NCI-H748 (cell line): ENCODE measurements around the gene TMPRSS9.
A peak's percentile ranks its signal among the peaks of the same experiment; 100 is the strongest.

ENCODE experiments used
- DNase-seq: peaks from one replicate; lab custom pipeline; 2025; ENCODE audit not compliant: unreplicated experiment; lab: John Stamatoyannopoulos, UW

TMPRSS9 gene

DNA sequence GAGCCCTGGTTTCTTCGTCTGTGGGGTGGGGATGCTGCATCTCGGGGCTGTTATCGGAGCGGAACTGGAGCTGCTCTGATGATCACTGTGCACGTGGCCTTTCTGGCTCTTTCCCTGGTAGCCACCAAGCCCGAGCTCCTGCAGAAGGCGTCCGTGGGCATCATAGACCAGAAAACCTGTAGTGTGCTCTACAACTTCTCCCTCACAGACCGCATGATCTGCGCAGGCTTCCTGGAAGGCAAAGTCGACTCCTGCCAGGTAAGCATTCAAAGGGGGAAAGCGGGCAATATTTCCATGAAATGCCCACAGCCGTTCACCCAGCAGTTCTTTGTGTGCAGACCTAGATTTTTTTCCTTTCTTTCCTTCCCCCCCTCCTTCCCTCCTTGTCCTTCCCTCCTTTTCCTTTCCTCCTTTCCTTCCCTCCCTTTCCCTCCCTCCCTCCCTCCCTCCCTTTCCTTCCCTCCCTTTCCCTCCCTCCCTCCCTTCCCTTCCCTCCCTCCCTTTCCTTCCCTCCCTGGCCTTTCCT lies 57.9 kb downstream of the TMPRSS9 start:
- DNase-seq: no peak

DNA sequence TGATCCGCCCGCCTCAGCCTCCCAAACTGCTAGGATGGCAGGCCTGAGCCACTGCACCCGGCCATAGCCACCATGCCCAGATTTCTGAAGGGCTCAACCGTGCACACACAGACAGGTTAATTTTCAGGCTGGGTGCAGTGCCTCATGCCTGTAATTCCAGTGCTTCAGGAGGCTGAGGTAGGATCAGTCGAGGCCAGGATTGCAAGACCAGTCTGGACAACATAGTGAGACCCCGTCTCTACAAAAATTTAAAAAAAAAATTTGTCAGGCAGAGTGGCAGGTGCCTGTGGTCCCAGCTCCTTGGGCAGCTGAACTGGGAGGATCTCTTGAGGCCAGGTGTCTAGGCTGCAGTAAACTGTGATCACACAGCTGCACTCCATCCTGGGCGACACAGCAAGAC lies 59.7 kb downstream of the TMPRSS9 start:
- DNase-seq: no peak

DNA sequence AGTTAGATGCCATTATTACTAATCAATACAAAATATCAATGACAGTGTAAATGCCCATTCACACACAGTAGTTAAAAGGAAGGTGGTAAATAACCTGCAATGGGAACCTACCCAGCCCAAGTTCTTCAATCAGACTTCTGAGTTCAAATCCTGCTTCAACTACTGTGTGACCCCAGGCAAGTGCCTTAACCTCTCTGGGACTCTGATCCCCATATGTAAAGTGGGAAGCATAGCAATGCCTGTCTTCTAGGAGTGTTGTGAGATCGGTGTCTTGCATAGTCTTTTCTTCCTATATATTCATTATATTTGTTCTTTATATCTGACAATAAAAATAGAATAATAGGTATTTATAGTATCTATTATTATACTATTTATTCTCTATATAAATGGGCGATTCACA lies 60.4 kb downstream of the TMPRSS9 start:
- no peak for DNase-seq

DNA sequence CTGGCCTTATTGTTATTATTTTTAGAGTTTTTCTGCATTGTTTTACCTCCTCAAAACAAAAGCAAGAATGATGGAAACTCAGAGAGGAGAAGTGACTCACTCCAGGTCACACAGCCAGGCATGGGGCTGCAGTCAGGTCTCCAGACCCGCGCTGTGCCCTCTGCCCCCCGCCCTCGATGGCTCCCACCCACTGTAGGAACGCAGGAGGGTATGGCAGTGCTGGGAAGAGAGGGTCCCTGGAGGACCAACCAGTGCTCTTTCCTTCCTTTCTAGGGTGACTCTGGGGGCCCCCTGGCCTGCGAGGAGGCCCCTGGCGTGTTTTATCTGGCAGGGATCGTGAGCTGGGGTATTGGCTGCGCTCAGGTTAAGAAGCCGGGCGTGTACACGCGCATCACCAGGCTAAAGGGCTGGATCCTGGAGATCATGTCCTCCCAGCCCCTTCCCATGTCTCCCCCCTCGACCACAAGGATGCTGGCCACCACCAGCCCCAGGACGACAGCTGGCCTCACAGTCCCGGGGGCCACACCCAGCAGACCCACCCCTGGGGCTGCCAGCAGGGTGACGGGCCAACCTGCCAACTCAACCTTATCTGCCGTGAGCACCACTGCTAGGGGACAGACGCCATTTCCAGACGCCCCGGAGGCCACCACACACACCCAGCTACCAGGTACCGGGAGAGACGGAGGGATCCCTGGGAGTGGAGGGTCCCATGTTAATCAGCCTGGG lies 61.7 kb downstream of the TMPRSS9 start:
- DNase-seq: no peak

DNA sequence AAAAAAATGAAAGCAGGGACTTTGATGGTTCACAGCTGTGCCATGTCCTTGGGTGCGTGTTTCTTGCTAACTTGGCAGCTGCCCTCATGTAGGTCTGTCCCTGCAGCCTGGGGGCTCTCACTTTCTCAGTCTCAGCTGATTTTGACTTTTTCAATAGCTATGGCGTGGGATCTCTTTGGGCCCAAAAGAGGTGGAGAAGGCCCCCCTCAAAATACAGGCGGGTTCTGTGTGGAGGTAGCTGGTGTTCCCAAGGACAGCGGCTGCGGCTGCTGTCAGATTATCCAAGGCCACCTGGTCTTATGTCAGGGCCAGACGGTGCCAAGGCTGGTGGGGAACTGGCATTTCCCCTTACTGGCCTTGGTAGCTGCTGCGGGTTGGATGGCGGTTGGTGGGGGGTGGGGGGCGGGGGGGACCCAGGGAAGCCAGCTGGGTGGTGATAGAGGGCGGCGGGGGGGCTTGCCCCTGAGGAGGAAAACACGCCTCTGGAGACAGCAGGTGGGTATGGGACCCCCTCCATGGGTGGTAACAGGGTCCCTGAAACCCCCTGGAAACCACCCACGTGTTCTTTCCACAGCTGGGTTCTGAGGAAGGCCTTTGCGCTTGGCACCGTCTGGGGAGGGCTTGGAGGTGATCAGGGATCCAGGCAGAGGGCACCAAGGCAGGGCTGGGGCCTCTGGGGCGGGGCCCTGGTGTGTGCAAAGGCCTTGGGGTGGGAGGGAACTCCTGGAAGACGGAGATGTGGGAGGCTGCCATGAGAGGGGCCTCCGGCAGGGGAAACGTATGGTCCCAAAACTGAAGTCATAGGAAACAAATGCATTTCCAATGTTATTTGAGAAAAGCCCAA lies 63.2 kb downstream of the TMPRSS9 start:
- no peak for DNase-seq

DNA sequence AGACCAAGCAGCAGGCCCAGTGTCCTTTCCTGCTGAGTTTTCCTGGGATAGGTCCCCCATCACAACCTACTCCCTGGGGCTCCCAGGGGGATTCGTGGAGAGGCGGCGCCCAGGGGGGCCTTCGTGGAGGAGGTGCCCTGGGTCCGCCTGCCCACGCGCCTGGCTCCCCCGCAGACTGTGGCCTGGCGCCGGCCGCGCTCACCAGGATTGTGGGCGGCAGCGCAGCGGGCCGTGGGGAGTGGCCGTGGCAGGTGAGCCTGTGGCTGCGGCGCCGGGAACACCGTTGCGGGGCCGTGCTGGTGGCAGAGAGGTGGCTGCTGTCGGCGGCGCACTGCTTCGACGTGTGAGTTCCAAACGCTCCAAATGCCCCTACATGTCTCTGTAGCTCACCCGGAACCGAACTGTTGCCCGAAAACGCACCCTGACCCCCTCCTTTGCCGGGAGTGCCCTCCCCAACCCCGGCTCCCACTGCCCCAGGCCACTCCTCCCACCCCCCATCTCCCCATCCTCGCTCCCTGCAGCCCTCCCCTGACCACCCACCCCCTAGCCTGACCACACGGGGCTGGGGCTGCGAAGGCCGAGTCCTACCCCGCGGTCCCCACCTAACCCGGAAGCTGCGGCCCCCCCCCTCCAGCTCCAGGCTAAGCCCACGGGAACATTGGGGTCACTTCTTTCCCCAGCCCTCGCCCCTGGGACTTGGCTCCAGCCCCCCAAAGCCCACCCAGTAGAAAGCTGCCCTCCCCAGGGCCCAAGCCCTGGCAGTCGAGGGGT lies 64.0 kb downstream of the TMPRSS9 start:
- DNase-seq: no peak

DNA sequence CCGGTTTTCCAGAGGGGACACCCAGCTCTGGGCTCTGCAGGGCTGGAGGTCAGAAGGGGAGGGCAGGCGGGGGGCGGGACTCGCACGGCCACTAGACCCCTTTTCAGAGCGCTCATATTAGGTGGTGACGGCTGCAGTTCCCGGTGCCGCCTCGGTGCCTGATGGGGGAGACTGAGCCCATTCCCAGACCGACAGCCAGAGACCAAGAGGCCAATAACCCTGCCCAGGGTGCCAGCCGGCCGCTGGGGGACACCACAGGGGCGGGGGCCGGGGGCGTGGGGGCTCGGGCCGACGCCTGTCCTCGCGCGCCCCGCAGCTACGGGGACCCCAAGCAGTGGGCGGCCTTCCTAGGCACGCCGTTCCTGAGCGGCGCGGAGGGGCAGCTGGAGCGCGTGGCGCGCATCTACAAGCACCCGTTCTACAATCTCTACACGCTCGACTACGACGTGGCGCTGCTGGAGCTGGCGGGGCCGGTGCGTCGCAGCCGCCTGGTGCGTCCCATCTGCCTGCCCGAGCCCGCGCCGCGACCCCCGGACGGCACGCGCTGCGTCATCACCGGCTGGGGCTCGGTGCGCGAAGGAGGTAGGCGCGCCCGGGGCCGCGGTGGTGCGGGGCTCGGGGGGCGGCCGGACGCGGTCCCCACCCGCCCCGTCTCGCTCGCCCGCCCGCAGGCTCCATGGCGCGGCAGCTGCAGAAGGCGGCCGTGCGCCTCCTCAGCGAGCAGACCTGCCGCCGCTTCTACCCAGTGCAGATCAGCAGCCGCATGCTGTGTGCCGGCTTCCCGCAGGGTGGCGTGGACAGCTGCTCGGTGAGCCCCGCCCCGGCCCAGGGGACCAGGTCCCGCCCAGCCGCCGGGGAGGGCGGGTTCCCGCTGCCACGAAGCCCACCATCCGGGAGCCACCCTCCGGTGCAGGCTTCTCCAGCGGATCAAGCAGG lies 64.9 kb downstream of the TMPRSS9 start:
- peak; percentile 78 for DNase-seq

DNA sequence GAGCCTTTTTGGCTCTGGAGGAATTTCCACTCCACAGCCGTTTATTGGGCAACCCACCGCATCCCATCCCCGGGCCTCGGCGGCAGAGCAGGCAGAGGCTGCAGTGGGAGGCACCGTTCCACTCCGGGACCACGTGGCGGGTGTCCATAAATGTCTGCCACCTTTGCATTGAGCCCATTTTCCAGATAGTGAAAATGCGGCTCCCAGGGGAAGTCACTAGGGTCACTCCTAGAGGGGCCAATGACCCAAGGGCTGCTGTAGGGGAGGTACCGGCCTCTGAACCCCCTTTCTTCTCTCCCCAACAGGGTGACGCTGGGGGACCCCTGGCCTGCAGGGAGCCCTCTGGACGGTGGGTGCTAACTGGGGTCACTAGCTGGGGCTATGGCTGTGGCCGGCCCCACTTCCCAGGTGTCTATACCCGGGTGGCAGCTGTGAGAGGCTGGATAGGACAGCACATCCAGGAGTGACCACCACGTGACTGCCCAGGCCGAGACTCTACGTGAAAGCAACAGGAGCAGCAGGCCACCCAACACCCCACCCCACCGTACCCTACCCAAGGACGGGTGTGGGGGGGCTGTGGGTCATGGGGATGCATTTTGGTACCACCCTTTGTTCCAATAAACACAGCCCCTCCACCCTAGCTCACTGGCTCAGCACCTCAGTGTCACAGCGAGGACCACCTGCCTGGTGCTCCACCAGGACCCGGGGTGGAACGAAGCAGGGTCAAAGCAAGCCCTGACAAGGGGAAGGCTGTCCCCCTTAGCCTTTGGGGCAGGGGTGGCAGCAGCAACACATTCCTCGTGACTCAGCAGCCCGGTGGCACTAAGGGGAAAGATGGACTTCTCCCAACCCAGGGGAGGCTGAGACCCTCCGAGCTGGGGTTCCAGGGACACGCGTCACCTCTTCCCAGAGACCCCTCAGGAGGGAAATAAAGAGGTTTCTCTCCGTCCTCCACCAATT lies 65.8 kb downstream of the TMPRSS9 start:
- no peak for DNase-seq

DNA sequence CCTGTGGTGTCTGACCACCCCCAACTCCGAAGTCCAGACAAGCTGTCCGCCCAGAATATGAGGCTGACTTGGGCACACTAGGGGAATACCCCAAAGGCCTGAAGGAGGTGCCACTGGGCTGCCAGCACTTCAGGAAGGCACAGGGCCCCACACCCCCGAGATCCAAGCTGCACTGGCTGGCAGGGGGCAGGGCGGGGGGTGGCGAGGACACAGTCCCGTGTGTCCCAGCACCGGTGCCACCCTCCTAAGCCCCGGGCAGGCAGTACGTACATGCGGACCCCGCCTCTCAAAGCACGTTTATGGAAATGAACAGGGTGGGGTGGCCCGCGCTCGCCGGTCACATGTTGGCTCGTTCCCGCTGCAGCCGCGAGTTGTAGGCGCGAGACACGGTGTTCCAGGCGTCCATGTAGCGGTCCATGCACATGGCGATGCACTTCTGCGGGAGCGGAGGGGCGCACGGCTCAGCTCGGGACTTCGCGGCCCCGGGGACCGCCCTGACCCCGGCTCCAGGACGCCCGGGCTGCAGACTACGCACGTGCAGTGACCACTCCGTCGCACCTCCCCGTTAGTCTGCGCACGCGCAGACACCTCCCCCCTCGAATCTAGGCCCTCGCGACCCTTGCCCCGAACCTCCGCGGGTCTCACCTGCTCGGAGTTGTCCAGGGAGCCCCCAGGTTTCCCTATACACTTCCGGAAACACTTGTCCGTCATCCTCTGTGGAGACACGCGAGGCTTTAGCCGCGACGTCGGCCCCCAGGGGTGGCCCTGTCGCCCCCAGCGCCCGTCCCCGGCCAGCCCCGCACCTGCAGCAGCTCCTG lies 66.8 kb downstream of the TMPRSS9 start:
- peak; percentile 49 for DNase-seq

DNA sequence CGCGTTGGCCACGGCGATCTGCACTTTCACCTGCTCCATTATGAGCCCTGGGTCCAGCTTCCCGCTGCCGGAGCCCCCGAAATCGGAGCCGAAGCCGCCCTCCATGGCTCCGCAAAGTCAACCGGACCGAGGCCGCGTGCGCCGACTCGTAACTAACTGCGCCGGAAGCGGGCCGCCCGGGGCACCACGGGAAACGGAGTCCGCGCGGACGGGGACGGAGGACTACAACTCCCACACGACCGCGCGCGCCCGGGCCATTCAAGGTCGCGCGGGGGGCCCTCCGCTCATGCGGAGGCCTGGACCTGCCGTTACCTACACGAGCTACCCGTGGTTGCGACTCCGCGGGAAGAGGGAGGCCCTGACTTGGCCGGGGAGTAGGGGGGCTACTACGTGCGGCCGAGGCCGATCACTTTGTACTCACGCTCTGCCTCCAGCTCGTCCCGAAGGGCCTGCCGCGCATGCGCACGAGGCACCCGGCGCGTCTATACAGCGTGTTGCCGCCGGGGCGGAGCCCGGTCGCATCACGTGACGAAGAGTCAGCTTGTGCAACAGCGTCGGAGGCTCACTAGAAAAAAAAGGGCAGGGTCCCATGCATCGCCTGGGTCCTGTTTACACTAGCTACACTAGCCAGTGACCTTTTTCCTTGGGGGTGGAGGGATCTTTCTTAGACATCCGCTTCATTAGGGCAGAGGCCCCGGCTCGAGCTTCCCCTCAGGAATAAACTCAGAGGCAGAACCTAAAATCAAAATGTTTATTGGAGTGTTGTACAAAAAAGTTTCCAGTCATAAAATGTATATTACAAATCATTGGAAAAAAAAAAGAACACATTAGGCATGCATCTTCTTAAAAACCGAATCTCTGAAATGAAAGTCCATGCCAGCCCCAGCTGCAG lies 67.6 kb downstream of the TMPRSS9 start, which contains the start of gene TIMM13:
TIMM13 (minus strand) TSS at position 158 of the 892 bp plus-strand sequence; CDS start at position 105, 53 bp downstream.
- peak; percentile 96 for DNase-seq

DNA sequence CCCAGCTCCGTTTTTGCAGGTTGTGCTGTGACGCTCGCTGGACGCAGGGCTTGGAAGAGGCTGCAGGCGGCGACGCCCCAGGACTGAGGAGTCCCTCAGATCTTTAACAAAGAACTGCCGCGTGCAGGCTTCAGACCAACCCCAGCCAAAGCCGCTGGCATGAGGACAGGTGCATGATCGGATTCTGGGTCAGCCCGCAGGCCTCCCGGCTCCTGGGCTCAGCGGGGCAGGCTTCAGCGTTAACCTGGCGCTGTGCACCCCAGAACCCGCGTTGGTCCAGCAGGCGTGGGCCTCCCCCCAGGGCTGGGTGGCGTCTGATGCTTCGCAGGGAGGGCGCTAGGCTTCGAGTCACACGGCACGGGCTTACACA lies 68.2 kb downstream of the TMPRSS9 start:
- DNase-seq: peak; percentile 58

DNA sequence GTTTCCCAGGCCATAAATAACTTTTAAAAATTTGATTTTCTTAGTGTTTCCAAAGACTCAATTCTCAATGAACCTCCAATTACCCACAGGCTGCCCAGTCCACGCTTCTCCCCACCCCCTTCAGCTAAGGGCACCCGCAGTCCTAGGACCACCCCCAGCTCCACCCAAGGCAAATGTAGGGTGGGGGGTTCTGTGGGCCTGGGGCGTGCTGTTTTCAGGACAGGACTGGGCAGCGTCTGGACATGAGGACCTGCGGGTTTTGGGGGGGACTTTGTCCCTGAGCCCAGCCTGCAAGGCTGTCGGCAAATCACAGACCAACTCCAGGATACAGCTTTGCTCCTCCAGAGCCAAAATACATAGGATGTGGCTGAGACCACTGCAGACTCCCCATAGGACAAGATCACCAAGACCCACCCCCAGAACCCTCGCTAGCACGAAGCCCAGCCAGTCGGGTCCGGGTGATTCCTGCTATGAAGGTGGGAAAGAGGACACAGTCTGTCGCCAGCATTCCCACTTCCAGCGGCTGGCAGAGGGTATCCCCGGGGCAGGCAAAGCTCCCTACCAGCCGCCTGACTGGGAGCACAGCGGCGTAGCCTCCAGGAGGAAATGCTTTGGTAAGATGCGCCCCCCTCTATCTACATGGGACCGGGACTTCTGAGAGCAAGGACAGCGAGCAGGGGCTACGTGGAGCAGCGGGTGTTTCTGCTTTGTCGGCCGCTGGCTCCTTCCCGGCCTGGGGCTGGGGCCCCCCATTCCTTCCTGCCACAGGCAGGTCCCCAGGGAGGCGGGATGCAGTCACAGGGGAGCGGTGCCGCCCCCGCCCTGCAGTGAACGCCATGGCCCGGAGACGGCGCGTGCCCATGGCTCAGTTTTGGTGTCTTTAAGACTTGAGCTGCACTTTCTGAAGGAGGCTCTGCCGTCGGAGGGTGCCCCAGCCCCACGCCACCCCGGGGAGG lies 69.0 kb downstream of the TMPRSS9 start:
- no peak for DNase-seq

DNA sequence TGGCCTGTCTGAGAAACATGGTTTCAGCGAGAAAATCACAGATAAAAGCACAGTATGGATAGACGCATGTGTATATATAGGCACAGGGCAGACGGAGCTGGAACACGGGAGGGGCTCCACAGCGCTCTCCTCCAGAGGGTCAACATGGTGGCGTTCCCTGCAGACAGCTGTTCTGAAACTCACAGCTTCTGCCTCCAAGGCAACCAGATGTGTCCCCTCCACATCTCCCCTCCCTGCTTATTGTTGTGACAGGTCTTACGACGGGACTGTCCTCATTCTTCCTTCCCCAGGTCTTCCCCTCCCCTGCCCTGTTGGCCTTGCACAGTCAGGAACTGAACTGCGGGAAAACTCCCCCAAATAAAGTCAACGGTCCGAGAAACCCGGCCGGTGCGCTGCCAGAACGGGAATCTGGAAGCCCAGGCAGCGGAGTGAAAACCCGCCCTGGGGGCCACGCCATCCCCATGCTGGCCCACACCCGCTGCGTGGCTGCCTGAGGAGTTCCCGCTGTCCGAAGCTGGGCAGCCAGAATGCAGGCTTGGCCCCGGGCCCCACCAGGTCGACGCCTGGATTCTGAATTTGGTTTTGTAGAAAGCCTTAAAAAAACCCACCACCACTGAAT lies 70.0 kb downstream of the TMPRSS9 start:
- DNase-seq: no peak

DNA sequence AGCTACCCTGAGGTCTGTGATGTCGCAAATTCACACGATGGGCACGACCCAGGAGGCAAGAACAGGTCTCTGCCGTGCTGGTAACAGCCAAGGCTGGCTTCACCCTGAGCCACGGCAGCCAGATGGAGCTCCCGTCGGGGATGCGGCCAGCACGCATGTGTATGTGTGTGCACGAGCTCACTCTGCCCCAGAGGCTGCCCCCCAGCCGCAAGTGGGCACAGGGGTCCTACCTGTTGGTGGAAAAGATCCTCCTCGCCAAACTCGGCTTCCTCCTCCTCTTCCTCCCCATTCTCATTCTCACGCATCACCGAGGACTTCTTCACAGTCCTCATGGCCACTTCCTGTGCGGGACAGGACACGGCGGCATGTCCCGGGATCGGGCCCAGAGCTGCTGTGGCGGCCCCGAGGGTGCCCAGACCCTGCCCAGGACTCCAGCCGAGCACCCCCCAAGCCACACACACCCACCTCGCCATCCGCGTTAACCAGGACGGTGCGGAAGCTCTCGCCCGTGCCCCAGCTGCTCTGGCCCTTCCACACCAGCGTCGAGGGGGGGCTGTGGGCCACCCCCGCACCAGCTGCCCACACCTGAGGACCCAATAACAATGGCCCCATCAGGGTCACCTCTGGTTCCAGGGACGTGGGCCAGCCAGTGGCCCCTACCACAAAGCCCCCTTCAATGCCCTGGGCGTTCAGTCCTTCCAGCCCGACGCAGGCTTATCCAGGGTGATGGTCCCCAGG lies 71.4 kb downstream of the TMPRSS9 start:
- DNase-seq: no peak
